Activated effector memory CD4-positive, alpha-beta T cell treated with Interleukin-2 at 50 U/mL for 16 hours (primary cell): ENCODE results near the gene RLN2.
A peak's percentile ranks its signal among the peaks of the same experiment; 100 is the strongest.
"Not testable (repeated sequence)": the region's sequence is repeated elsewhere in the genome, so short reads cannot be mapped to it uniquely, and the experiment has no call there.

ENCODE experiments used
- DNase-seq: peaks from one replicate; pipeline ENCODE4 v3.0.0-alpha.2; 2020

The RLN2 gene

DNA sequence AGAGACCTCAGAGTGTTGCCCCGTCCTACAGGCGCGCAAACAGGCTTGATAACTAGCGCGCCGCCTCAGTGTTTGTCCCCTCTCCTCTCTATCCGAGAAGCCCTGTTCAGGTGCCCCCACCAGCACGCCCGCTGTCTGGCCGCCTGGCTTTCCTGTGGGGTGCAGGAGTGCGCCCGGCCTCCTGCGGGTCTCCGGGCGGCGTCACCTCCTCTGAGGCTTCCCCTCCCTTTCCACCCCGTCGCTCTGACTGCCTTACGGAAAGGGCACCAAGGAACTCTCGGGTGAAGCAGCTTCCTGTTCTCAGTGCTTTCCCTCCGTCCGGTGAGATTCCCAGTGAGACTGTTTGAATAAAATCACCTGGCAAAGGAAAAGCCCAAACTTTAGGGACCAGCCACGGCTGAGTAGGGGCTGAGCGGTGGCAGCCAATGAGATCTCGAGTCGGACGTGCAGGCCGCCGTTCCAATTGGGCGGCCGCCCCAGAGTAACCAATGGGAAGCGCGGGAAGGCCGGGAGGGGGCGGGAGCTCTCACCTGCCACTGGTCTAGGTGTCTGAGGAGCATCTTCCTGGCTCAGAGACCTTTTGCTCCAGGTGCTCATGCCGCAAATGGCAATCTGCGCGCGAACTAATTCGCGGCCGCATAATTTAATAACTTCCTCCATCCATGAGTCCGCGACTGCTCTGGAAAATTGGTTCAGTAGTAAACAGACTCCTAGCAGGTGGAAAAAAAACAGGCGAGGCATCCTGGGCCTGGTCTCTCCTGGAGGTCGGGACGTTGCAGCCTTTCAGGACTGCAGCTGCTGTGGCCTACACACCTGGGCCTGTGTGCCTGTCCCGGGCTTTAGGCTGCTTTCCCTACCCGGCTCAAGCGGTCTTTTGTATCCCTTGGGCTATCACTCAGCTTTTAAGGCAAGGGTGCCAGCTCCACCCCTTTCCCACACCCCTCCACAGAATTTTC lies at the start of gene RLN2:
RLN2 (minus strand) TSS at position 877 of the 956 bp plus-strand sequence; CDS start at position 741, 136 bp downstream.
- peak; percentile 10 for DNase-seq

DNA sequence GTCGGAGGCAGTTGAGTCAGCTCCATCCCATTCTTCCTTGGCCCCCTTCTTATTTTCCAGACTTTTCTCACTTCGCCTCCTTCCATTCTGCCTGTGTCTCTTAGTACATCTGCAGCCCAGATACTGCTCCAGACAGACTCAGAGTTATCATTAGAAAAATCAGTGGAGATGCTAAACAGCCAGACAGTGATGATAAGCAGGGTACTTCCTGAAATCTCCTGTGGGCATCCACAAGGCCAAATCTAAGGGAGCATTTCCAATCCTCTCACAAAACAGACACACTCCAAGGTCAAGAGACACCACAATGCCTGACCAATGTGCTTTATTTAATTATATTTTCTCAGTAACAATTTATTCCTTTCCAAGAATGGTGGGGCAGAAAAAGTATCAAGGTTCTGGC lies 49.7 kb upstream of the RLN2 start:
- DNase-seq: no peak

GRCh38 chr9:5352637-5353248 lies 48.2 kb upstream of the RLN2 start:
- no peak for DNase-seq

- peak; percentile 8 for DNase-seq
These were observed 34.8 kb upstream of the RLN2 start, which contains the start of gene RLN1 for GRCh38 chr9:5338992-5339981. Gene RLN1, minus strand, starts transcription at chr9:5339876. Its CDS starts 130 bp downstream, at chr9:5339746.

DNA sequence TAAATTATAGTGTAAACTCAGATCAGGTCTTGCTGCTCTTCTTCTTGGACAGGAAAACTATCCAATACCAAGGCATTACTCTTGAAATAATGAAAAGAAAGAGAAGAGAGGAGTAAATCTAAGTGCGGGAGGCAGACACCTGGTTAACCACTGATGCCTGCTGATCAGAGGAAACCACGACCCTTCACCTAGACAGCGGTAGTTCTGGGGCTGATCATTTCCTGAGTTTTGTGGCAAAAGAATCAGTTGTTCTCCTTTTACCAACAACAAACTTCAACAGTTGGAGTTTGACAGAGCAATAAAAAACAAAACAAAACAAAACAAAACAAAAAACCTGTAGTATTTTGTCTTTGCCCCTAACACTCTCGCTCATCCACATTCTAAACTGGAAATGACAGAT lies 32.2 kb upstream of the RLN2 start:
- peak; percentile 16 for DNase-seq

DNA sequence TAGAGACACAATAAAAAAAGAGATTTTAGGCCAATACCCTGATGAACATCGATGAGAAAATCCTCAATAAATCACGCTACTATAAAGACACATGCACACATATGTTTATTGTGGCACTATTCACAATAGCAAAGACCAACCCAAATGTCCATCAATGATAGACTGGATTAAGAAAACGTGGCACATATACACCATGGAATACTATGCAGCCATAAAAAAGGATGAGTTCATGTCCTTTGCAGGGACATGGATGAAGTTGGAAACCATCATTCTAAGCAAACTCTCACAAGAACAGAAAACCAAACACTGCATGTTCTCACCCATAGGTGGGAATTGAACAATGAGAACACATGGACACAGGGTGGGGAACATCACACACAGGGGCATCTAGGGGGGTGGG lies 26.8 kb upstream of the RLN2 start:
- DNase-seq: not testable (repeated sequence)

DNA sequence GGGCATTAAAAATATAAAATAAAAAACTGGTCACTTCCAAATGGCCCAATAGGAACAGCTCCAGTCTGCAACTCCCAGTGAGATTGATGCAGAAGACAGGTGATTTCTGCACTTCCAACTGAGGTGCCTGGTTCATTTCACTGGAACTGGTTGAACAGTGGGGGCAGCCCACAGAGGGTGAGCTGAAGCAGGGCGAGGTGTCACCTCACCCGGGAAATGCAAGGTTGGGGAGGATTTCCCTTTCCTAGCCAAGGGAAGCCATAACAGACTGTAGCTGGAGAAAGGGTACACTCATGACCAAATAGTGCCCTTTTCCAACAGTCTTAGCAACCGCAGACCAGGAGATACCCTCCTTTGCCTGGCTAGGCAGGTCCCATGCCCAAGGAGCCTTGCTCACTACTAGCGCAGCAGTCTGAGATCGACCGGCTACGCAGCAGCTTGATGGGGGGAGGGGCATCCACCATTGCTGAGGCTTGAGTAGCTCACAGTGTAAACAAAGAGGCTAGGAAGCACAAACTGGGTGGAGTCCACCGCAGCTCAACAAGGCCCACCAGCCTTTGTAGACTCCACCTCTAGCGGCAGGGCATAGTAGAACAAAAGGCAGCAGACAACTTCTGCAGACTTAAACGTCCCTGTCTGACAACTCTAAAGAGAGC lies 22.5 kb upstream of the RLN2 start:
- DNase-seq: peak; percentile 32

DNA sequence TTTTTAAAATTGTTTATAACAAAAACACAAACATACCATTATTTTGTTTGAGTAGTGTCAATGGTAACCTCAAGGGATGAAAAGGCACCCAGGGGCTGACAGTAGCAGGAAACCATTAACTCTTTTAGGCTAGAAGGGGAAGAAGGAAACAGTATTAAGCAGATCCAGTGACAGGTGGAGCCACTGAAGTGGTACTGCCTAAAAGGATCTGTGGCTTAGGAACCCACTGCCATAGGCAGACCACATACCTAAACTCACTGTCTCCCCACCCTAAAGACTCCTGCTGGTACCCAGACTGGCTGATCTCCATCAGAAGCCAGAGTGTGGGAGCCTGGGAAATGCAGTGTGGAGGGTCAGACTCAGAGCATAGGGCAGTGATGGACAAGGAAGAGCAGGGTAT lies 21.7 kb upstream of the RLN2 start:
- DNase-seq: no peak

DNA sequence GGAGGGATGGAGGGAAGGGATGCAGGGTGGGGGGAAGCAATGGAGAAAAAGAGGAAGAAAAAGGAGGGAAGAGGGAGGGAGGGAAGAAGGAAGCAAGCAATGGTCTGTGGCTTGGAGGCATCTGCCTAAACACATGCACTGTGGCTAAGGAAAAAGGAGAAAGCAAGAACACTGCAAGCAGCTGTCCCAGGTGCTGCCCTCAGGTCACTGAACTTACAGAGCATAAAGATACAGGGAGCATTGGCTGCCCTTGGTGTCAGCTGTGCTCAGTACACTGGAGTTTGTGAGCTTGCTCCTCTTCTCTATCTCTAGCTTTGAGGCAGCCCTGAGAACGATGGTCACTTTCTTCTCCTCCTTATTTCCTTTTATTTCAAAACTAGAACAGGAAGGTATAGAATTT lies 17.1 kb upstream of the RLN2 start:
- DNase-seq: not testable (repeated sequence)

GRCh38 chr9:5321058-5321457 lies 16.5 kb upstream of the RLN2 start:
- DNase-seq: no peak

DNA sequence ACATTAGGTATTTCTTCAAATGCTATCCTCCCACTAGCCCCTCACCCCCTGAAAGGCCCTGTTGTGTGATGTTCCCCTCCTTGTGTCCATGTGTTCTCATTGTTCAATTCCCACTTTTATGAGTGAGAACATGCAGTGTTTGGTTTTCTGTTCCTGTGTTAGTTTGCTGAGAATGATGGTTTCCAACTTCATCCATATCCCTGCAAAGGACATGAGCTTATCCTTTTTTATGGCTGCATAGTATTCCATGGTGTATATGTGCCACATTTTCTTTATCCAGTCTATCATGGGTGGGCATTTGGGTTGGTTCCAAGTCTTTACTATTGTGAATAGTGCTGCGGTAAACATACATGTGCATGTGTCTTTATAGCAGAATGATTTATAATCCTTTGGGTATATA lies 11.9 kb upstream of the RLN2 start:
- DNase-seq: not testable (repeated sequence)

DNA sequence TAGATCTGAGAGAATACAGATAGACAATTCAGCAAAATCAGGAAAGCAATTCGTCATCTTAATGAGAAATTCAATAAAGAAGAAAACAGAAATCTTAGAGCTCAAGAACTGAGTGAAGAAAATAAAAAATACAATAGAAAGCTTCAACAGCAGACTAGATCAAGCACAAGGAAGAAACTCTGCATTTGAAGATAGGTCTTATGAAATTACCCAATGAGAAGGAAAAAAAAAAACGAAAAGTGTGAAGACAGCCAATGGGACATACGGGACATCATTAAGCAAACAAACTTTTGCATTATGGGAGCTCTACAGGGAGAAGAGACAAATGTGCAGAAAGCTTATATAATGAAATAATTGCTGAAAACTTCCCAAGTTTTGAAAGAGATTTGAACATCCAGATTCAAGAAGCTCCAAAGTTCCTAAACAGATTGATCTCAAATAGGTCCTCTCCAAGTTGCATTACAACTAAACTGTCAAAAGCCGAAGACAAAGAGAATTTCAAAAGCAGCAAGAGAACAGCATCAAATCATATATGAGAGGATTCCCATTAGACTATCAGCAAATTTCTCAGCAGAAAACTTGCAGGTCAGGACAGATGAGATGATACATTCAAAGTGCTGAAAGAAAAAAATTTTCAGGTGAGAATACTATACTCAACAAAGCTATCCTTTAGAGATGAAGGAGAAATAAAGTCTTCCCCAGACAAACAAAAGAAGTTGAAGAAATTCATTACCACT lies 10.8 kb upstream of the RLN2 start:
- no peak for DNase-seq

- no peak for DNase-seq
These were observed 6.3 kb upstream of the RLN2 start for GRCh38 chr9:5310851-5311250.

GRCh38 chr9:5305741-5306140 lies 1.2 kb upstream of the RLN2 start:
- no peak for DNase-seq

DNA sequence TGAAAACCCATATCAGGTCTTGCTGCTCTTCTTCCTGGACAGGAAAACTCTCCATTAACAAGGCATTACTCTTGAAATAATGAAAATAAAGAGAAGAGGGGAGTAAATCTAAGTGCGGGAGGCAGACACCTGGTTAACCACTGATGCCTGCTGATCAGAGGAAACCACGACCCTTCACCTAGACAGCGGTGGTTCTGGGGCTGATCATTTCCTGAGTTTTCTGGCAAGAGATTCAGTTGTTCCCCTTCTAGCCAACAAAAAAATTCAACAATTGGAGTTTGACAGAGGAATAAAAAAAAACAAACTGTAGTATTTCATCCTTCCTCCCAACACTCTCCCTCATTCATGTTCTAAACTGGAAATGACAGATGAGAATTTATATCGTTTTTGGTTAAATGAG lies 3.0 kb downstream of the RLN2 start:
- no peak for DNase-seq

DNA sequence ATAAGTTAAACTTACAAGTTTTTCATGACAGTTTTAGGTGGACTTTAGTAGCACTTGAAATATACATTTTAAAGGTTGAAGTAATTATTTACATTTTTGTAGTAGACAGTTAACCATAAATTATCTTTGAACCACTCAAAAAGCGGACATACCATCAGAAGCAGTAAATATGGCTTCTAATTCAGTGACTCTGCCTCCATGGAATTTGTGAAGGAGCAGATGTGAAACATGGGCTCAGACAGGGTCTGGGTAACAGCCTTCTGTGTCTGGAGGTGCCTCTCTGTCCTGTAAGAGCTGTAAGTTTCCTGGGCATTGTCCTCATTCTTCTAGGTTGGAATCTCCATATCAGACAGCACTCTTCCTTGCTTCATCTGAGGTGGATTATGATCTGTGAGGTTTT lies 12.4 kb downstream of the RLN2 start:
- DNase-seq: no peak

DNA sequence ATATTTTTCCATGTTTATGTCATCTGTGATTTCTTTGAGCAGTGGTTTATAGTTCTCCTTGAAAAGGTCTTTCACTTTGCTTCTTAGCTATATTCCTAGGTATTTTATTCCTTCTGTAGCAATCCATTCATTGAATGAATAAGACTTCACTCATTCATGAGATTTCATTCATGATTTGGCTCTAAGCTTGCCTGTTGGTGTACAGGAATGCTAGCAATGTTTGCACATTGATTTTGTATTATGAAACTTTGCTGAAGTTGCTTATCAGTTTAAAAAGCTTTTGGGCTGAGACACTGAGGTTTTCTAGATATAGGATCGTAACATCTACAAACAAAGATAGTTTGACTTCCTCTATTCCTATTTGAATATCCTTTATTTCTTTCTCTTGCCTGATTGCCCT lies 15.9 kb downstream of the RLN2 start:
- no peak for DNase-seq

- no peak for DNase-seq
These were observed 18.3 kb downstream of the RLN2 start for GRCh38 chr9:5286262-5286661.

DNA sequence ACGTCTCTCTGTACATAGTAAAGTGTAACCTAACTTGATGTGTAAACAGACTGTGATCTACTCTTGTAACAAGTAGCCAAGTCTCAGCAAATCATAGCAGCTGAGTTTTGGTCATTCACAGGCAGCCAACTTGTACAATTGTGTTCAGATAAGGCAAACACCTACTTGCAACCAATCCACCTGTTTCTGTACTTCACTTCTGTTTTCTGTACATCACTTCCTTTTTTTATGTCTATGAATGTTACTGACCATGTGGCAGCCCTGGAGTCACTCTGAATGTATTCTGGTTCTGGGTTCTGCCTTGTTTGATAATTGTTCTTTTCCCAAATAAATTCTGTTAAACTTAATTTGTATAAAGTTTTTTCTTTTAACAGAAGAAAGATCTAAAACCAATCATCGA lies 26.0 kb downstream of the RLN2 start:
- no peak for DNase-seq

GRCh38 chr9:5274770-5275169 lies 29.7 kb downstream of the RLN2 start:
- no peak for DNase-seq

DNA sequence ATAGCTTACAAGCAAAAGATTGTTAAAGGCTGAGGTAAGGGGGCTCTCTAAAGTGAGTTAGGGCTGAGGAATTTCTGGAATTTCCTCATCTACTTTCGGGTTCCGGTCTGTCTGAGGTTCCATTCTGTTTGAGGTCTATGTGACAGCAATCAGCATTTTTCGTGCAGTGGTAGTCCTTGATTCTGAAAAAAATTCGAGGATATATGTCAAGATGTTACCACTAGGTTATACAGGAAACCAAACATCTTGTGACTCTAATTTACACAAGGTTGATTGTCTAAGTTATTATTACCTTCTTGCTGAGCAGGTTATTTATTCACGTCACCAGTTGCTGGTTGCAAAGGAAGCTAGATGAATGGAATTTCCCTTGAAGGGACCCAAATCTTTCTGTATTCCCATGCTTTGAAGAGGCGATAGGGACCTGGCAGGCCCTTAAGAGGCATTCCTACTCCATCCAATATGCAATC lies 35.2 kb downstream of the RLN2 start:
- no peak for DNase-seq

- DNase-seq: no peak
These were observed 38.6 kb downstream of the RLN2 start for GRCh38 chr9:5265939-5266338.
